ENCODE measurements around the gene TMEM214.
A peak's percentile ranks its signal among the peaks of the same experiment; 100 is the strongest.

The TMEM214 gene

GRCh38 chr2:27042985-27043634 lies 10.3 kb downstream of the TMEM214 start:
- no peak for TF ChIP-seq CTCF (IDR thresholded peaks at IDR 0.05; ENCODE audit: low read depth, low read length)
- no peak for DNase-seq (ENCODE audit: low read depth in 2 of 2)
- H3K4me3 ChIP-seq (replicated peaks in 1 of 2; ENCODE audit: low read depth in 2 of 2, low read length in 2 of 2): no peak overlapping the region

- H3K4me3 ChIP-seq (replicated peaks in 1 of 2; ENCODE audit: low read depth in 2 of 2, low read length in 2 of 2): peak overlapping the region; percentile 91 to 97
- TF ChIP-seq CTCF (IDR thresholded peaks at IDR 0.05; ENCODE audit: low read depth, low read length): no peak
- DNase-seq (ENCODE audit: low read depth in 2 of 2): no peak
Observed at GRCh38 chr2:27049422-27050280, 16.9 kb downstream of the TMEM214 start.

- peak; percentile 95 to 98 for DNase-seq (ENCODE audit: low read depth in 2 of 2)
- peak overlapping the region; percentile 91 to 97 for H3K4me3 ChIP-seq (replicated peaks in 1 of 2; ENCODE audit: low read depth in 2 of 2, low read length in 2 of 2)
- TF ChIP-seq CTCF (IDR thresholded peaks at IDR 0.05; ENCODE audit: low read depth, low read length): peak; percentile 58
Observed at GRCh38 chr2:27050281-27050995, 17.7 kb downstream of the TMEM214 start.

- TF ChIP-seq CTCF (IDR thresholded peaks at IDR 0.05; ENCODE audit: low read depth, low read length): no peak
- peak; percentile 95 to 96 for DNase-seq (ENCODE audit: low read depth in 2 of 2)
- H3K4me3 ChIP-seq (replicated peaks in 1 of 2; ENCODE audit: low read depth in 2 of 2, low read length in 2 of 2): peak within 1 kb of the TSS; percentile 91 to 97
Observed at GRCh38 chr2:27050996-27051901, 18.5 kb downstream of the TMEM214 start, which contains the start of gene AGBL5. Gene AGBL5, plus strand, starts transcription at chr2:27051668. Its CDS starts 1,291 bp downstream, at chr2:27052959.

- TF ChIP-seq CTCF (IDR thresholded peaks at IDR 0.05; ENCODE audit: low read depth, low read length): no peak
- peak overlapping the region; percentile 91 to 97 for H3K4me3 ChIP-seq (replicated peaks in 1 of 2; ENCODE audit: low read depth in 2 of 2, low read length in 2 of 2)
- no peak for DNase-seq (ENCODE audit: low read depth in 2 of 2)
Observed at GRCh38 chr2:27051902-27052645, 19.3 kb downstream of the TMEM214 start.

All from cardiac fibroblast (primary cell).